Colon (tissue), 2 donors: ENCODE measurements around the gene RPS5.
"Not testable (repeated sequence)": the region's sequence is repeated elsewhere in the genome, so short reads cannot be mapped to it uniquely, and the experiment has no call there.

Source experiments
- FAIRE-seq: peaks from 2 replicates; lab custom pipeline; 2012; peaks lifted over from hg19 to GRCh38; lab: Jason Lieb, UNC
- donor health status: control.
- donor health status: control.

The RPS5 gene

DNA sequence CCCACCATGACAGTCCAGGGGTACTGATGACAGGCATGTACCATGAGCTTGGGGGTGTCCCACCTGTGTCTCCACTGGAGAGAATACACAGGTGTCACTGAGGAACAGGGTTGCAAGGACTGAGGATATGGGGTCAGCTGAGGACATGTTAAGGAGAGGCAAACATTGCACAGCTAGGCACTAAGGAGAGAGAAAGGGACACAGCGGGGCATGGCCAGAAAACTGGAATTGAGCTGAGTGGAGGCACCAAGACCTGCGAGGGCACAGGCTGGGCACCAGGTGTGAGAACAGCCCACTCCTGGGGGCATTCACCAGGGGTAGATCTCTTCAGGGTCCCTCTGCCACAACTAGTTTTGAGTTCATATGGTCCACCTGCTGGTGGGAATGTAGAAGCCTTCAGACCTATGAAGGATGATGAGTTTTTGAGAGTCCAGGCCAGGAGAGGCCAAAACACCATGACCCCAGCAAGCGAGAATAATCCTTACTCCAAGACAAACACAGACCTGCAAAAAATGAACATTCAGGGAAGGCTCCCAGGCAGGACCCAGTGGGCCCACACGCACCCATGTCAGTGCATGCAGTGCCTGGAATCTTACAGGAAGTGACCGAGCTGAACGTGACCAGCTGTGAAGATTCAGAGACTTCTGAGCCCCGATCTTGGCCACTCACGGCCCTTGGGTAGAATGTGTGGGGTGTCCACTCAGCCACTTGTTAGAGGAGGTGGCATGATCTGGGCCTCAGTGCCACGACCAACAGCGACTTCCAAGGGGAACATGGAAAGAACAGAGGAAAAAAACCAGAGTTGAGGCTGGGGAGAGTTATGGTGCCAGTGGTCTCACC, 20.0 kb downstream of the RPS5 start:
- FAIRE-seq: no peak

DNA sequence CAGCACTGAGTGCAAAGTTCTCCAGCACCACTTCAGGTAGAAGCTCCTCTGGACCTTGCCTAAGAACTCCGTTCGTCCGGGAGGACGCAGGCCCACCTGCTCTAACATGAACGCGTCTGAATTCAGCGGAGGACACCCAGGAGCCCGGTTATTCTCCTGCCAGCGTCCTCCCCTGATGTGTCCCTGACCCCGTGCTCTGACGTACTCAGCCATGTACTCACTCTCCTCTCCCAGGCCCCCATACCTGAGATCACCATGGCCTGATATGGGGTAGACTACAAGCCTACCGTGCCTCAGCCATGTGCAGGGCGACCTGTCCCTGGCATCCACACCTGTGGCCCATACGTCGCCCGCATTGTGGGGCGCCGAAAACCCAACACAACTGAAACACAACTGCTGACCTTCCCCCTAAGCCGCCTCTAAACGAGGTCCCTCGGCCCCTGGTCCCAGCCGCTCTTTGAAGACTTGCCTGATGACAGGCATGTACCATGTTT, 20.6 kb downstream of the RPS5 start:
- FAIRE-seq: no peak

DNA sequence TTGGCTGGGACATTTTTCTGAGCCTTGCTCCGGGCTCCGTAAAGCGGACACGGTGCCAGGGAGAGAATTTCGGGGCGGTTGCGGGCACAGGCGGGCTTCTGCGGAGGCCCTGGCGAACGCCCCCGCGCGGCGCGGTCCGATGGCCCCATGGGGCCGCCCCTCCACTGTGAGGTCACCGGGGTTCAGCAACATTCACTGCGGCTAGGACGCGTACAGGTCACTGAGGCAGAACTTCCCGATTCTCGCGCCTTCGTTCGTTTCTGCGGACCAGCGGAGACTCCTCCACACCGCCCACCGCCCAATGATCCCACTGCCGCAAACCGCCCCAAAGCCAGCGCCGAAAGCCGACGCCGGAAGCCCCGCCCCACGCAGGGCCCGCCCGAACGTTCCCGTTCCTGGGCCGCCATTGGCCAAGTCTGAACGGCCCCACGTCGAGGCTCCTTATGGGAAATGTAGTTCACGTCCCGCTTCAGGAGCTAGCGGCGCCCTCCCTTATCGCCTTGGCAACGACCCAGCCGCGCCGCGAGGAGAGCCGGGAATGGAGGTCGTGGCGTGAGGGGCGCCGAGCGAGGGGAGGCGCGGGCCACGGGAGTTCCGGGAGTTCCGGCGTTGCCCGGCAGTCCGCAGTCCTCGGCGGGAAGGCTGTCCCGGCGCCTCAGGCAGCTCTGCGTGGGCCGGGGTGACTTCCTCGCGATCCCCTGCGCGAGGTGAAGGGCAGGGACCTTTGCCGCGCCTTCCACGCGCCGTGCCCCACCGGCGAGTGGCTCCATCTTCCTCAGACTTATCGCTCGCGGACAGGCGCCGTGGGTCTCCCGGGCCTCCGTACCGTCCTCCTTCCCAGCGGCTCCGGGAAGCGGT, 21.3 kb downstream of the RPS5 start, which contains the start of gene ZNF584:
Gene ZNF584, plus strand, starts transcription at position 498 of the 858 bp plus-strand sequence. CDS start 499 bp downstream, outside the sequence.
- FAIRE-seq: no peak

DNA sequence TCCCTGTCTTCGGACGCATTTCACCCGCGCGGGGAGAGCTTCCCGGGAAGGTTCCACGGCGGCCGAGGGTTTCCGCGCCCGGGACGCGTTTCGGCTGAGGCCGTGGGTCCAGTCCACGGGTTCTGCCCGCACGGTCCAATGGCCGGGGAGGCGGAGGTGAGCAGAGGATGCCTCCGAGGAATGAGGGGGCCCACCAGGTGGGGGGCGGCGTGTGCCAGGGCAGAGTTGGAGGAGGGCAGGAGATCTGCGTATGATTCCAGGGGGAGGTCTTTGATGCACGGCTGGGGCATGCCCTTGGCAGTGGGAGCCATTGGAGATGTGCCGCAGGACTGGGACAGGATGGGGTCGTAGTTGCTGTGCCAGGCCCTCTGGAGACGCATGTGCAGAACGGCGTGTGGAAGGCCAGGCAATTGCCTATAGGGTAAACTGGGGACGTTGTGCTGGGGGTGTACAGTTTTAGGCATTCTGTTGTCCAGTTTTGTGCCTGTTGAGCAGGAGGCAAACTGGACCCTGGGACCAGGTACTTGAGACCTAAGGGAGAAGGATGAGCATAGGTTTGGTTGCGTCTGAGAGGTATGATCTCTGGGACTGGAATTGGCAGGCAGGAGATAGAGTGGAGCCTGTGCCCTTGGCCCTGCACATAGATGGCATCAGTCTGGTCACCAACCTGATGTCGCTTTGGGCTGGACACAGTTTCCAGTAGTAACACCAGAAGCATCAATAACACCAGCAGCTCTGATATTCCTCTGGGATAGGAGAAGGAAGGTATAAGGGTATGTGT, 22.1 kb downstream of the RPS5 start:
- FAIRE-seq: no peak

DNA sequence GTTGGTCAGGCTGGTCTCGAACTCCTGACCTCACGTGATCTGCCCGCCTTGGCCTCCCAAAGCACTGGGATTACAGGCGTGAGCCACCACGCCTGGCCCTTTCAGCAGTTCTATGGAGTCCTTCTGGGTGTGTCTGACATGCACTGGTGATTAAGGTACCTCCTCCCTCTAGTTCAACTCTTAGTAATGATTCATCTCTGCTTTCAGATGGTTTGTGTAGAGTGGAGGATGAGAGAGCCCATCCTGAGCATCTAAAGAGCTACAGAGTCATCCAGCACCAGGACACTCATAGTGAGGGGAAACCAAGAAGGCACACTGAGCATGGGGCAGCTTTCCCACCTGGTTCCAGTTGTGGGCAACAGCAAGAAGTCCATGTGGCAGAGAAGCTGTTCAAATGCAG, 29.5 kb downstream of the RPS5 start:
- no peak for FAIRE-seq

DNA sequence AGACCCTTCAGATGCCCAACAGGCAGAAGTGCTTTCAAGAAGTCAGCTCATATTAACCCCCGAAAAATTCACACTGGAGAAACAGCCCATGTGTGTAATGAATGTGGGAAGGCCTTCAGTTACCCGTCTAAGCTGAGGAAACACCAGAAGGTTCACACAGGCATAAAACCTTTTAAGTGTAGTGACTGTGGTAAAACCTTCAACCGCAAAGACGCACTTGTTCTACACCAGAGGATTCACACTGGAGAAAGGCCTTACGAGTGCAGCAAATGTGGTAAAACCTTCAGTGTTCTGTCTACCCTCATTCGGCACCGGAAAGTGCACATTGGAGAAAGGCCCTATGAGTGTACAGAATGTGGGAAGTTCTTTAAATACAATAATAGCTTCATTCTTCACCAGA, 30.0 kb downstream of the RPS5 start:
- FAIRE-seq: no peak

DNA sequence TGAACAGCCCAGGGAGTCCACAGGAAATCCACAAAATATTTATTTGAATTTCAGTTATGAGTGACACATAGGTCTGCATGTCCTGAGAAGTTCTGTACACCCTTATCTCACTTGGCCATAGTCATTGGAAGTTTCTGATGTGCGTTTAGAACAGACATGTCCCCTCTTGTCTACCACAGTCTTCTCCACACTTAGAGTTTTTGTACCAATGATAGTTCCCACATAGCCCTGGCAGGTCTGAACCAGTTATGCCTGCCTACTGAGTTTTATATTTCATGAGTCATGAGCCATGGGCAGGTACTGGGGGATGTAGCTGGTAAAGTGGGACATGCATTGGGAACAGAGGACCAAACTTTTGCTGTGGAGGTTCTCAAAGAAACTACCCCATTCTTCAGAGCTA, 41.5 kb downstream of the RPS5 start:
- no peak for FAIRE-seq

DNA sequence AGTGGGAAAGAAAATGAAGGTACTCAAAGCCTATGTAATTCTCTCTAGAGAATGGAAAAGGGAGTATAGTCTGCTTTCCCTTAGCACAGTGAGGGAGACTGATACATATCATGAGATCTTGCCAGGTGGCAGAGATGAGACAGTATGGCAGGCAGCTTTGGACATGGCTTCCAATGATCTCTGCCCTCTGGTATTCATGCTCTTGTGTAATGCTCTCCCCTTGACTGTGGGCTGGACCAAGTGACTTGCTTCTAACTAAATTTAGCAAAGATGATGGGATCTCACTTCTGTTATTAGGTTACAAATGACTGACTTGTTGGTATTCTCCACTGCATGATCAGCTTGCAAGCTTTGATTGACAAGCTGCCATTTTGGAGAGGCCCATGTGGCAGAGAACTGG, 42.7 kb downstream of the RPS5 start:
- FAIRE-seq: no peak

DNA sequence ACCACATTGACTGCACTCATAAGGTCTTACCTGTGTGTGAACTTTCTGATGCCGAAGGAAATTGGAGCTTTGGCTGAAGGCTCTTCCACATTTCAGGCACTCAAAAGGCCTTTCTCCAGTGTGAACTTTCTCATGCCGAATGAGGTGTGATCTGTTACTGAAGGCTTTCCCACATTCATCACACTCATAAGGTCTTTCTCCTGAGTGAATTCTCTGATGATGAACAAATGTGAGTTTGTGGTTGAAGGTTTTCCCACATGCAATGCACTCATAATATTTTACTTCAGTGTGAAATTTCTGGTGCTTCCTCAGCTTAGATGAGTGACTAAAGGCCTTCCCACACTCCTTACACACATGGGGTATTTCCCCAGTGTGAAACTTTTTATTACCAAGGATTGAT, 47.1 kb downstream of the RPS5 start:
- FAIRE-seq: no peak

DNA sequence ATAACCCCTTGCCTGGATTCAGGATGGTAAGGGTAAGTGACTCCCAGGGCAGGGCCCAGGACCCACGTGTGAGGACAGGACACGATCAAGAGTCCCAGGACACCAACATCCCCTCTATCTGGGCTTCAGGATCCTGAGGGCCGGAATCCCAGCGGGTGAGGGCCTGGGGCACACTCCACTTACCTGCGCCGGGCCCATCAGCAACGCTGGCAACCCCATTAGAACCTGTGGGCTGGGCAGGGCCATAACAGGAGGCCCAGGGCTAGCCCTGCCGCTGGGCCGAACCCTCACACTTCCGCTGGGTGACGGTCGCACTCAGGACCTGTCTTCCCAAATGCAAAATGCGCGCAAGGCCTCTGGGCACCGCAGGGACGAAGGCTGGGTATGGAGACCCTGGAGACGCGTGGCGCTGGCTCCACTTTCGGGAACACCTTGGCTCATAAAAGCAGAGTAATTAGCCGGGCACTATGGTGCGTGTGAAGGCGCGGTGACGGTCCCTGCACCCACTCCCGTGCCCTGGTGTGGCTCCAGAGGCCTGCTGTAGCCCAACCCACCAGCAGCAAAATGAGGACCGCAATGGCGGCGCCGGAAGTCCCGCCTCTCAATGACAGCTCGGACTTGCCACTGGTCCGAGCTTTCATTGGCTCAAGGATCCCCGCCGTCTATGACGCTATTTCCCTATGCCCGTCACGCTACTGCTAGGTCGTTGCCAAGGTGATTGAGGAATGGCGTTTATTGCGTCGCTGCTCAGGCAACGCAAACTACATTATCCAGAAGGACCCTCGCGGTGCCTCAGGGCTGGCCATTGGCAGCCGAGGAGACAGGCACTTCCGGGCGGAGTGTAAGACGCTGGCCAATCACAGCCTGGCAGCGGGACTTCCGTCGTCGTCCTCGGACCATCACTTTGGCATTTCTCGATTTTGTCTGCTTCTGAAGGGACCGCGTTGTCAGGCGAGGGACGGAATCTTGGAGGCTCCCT, 52.8 kb downstream of the RPS5 start, which contains the start of gene ZNF132:
Gene ZNF132, minus strand, starts transcription at position 578 of the 979 bp plus-strand sequence. Its CDS starts 332 bp downstream, at position 246.
- FAIRE-seq: peak; percentile 95

DNA sequence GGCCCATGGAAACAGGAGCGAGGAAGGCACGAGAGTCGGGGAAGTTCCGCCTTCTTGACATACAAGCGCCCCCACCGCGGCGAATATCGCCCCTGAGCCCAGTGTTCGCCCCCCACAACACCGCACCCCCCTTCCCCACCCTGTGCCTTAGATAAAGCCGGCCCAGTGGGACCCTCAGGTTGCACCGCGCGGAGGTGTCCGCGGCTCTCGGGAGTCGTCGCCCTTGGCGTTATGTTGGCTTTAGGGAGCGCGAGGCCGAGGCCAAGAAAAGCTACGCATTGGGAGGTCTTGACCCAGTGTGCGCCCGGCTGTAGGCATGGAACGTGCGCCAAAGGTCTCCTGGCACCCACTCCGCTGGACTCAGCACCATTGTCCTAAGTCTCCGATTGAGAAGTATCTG, 53.5 kb downstream of the RPS5 start:
- no peak for FAIRE-seq

DNA sequence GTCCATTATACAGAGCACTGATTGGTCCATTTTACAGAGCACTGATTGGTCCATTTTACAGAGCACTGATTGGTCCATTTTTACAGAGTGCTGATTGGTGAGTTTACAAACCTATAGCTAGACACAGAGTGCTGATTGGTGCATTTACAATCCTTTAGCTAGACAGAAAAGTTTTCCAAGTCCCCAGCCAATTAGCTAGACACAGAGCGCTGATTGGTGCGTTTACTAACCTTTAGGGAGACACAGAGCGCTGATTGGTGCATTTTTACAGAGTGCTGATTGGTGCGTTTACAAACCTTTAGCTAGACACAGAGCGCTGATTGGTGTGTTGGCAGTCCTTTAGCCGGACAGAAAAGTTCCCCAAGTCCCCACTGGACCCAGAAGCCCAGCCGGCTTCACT, 55.9 kb downstream of the RPS5 start:
- not testable (repeated sequence) for FAIRE-seq
